GM21529 (cell line): Measurements from ENCODE around the gene PRPS2.

Source experiments
- ATAC-seq: cut with Tn5 transposase; IDR thresholded peaks from one replicate; pipeline ENCODE4 v1.9.1; 2021; ENCODE audit not compliant: unreplicated experiment

Gene PRPS2

GRCh38 chrX:12791257-12792228 lies at the start of gene PRPS2:
Gene PRPS2 (plus strand): TSS chrX:12791412. CDS start chrX:12791498, 86 bp downstream.
- ATAC-seq = peak; percentile 79

- ATAC-seq = no peak
Observed at GRCh38 chrX:12741416-12741815, 49.8 kb upstream of the PRPS2 start.

- no peak for ATAC-seq
Observed at GRCh38 chrX:12747433-12747832, 43.8 kb upstream of the PRPS2 start.

DNA sequence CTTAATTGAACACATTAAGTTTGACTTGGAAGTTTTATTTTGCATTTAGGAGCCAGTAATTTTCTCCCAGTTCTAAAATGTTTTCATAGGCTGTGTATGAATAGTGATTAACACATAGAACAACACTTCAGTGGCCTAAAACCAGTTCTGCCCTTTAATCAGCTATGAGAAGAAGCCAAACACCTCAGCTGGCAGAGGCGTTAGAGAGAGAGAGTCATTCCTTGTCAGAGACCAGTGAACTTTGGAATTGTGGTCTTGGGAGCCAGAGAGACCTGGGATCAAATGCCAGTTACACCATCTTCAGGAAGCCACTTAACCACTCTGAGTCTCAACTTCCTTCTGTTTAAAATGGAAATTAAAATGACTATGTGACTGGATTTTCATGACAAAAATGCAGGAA lies 39.3 kb upstream of the PRPS2 start:
- ATAC-seq = no peak

DNA sequence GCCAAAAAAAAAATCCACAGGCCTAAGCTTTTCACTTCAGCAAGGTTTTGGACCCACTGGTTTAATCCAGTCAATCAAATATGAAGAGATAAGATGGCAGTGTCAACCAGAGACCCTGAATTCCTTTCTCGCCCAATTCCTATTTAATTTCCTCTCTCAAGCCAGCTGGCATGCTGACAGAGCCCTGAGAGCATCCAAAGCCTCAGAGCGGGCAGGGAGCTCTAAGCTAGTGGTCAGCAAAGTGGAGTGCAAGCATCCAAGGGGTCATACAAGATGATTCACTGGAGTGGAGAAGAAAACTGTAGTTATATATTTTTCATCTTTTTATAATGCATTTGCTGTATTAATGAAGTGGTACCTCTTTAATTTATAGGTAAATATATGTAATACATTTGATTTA lies 37.8 kb upstream of the PRPS2 start:
- no peak for ATAC-seq

GRCh38 chrX:12758291-12758690 lies 32.9 kb upstream of the PRPS2 start:
- no peak for ATAC-seq

- ATAC-seq = no peak
Observed at GRCh38 chrX:12767856-12768255, 23.4 kb upstream of the PRPS2 start.

- ATAC-seq = no peak
Observed at GRCh38 chrX:12768491-12768890, 22.7 kb upstream of the PRPS2 start.

GRCh38 chrX:12770440-12770839 lies 20.8 kb upstream of the PRPS2 start:
- no peak for ATAC-seq

- peak; percentile 99 for ATAC-seq
Observed at GRCh38 chrX:12771445-12772069, 19.7 kb upstream of the PRPS2 start.

DNA sequence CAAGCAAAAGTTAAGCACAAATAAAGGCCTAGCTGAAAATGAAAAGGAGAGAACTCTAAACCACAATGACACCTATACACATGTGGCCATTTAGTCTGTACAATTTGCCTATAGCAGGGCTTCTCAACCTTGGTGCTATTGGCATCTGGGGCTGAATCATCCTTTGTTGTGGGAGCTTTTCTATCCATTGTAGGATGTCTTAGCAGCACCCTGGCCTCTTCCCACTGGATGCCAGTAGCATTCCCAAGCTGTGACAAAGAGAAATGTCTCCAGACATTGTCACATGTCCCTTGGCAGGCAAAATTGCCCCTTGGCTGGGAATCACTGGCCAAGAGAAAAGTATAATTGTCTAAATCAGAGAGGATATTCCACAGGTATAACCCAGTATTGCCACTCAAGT lies 13.5 kb upstream of the PRPS2 start:
- no peak for ATAC-seq

DNA sequence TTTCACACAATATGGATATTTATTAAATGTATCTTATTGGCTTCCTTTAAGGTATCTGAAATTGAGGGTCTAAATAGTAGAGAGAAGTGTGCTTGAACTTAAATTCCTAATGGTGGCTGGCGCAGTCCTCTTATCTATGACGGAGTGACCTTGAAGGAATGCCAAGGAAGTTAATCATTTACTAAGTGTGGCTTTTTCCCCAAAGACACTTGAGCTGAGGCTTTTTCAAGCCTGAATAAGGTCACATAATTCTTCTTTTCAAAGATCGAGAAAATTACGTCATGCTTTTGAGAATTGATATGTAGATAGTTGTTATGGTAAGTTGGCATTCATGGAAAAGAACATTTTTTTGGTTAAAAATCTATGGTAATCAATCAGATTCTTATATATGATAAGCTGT lies 11.7 kb upstream of the PRPS2 start:
- ATAC-seq = no peak

DNA sequence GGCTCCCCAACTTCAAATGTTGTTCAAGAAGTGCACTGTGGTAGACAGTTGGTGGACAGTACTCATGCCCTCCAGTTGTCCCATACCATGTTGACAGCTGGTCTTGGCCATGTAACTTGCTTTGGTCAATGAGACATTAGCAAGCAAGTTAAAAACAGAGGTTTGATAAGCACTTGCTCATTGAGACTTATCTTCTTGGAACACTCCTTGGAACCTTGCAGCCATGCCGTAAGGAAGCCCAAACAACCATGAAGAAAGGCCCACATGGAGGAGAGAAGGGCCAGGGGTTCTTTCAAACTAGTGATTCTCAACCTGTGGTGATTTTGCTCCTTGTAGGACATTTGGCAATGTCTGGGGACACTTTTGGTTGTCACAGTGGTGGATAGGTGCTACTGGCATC lies 2.6 kb upstream of the PRPS2 start:
- no peak for ATAC-seq

DNA sequence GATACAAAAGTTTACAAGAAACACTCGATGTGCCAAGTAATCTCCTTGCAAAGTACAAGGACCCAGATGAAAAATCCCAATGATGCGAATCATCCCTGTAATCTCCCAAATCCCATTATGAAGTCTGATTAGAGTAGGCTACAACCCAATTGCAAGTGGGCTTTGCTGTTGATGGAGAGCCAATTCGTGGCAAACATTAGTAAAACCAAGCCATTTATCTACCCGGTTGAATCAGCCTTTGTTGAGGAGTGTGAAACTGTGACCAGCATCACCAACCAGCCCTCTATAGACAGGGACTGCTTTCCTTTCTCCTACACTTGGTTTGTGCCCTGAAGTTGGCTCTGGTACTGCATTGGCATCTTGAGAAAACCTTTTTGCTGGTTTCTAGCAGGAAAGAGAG lies 1.2 kb upstream of the PRPS2 start:
- no peak for ATAC-seq

DNA sequence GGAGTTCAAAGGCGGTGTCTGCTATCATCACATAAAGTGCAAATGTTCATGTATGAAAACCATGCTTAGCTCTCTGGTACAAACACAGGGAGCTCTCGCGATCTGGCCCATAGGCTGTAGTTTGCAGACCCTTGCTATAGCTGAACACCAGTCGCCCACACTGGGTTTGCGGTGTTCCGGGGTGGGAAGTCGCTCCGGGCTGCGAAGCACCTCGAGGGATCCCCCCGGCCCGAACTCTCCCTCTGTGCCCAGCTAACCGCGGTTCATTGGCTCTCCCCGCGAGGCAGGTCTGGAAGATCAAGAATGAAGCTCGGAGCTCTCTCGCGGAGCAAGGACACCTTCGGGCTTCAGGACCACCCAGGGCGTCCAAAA lies 341 bp upstream of the PRPS2 start:
- ATAC-seq = peak; percentile 33

DNA sequence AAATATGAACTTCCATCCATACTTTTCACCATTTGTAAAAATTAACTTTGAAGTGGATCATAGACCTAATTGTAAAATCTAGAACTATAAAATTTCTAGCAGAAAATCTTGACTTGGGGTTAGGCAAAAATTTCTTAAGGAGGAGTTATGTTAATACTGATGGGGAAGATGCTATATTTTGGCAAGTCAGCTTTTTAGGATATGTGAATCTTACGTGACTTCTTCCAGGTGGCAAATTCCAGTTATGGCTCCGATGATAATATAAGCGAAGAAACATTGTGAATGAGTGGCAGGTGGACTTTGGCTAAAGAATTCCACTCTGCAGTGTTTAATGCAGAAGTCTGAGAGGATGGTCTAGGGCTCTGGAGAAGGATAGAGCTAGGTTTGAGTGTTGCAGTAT lies 1.5 kb downstream of the PRPS2 start:
- no peak for ATAC-seq

DNA sequence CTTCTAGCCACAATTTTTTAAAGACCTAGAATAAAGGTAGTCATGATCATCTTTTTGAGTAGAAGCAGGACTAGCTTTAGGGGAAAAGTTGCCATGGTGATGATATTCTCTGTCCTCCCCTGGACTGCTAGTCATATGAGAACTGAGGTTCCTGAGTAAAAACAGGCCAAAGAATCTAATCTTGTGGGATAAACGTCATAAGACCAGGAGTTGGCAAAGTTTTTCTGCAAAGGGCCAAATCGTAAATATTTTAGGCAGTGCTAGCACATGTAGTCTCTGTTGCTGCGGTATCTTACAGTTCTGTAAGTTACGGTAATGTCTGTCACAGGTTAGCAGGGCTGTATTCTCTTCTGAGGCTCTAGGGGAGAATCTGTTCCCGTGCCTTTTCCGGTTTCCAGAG lies 3.4 kb downstream of the PRPS2 start:
- ATAC-seq = no peak

- ATAC-seq = no peak
Observed at GRCh38 chrX:12798601-12799000, 7.4 kb downstream of the PRPS2 start.

DNA sequence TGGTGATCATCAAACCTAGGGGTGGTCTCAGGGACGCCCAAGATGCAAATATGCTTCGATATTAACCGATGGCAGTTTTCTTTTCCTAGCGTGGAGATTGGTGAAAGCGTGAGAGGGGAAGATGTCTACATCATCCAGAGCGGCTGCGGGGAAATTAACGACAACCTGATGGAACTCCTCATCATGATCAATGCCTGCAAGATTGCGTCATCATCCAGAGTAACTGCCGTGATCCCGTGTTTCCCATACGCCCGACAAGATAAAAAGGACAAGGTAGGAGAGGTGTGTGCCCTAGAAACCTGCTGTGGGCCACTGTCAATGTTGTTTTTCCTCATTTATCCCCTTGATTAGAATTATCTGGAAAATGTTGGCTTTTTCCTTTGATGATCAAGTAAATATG lies 7.9 kb downstream of the PRPS2 start:
- no peak for ATAC-seq

GRCh38 chrX:12802741-12803140 lies 11.5 kb downstream of the PRPS2 start:
- no peak for ATAC-seq

DNA sequence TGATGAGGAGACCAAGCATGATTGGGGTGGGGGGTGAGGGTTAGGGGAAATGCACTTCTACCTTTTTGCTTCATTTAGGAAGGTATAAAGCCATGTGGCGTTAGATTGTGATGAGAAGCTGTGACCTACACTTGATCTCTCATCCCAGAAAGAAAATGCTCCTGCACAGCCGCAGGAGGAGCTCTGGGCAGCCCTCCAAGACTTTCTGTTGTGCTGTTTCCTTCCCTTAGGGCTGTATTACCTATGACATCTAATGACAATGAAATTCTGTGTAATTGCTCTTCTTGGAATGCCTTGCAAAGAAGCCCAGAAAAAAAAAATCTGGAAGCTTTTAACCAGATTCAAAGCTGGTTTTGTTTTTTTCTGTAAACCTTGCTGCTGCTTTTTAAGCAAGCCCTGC lies 13.4 kb downstream of the PRPS2 start:
- ATAC-seq = no peak

DNA sequence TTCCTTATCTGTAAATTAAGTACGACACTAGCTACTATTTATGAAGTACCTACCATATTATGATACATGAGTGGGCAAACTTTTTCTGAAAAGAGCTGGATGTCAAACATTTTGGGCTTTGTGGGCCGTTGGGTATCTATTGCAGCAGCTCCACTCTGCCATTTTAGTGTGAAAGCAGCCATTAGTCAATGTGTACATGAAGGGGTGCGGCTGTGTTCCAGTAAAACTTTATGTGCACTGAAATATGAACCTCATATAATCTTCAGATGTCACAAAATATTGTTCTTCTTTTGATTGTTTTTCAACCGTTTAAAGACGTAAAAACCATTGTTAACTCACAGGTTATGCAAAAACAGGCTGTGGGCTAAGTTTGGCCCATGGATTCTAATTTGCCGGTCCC lies 14.1 kb downstream of the PRPS2 start:
- no peak for ATAC-seq
